SU-DHL-6 (cell line): ENCODE data around the gene PCDHGB1.

Source experiments
- CTCF ChIP-seq: fragments of 200-600 bp; sonication (generic); IDR thresholded peaks from one replicate; pipeline ENCODE4 v1.5.1; 2017; ENCODE audit warnings: antibody characterized with exemption, mild to moderate bottlenecking, low read length, moderate library complexity; ENCODE audit not compliant: insufficient read depth, poor library complexity, severe bottlenecking
- EZH2phosphoT487 ChIP-seq: fragments of 200-600 bp; sonication (generic), shearing (Covaris generic); conservative IDR thresholded peaks from 2 replicates; pipeline ENCODE4 v1.6.1; 2018; ENCODE audit warnings: mild to moderate bottlenecking, antibody characterized with exemption, low read length, moderate library complexity, mixed read lengths

GRCh38 chr5:141362719-141363118 lies 12.8 kb downstream of the PCDHGB1 start:
- TF ChIP-seq CTCF = no peak
- no peak for TF ChIP-seq EZH2phosphoT487
